ENCODE results near the gene FLYWCH2. TPM values are rescaled to one million over a fixed set of nuclear protein-coding genes. Genes with fewer than 3 reads are reported as not detected.
"Not testable (repeated sequence)": the region's sequence is repeated elsewhere in the genome, so short reads cannot be mapped to it uniquely, and the experiment has no call there.

Gene FLYWCH2
- polyA plus RNA-seq, 2 of the 4 experiments (the other 2 are of a cell fraction) = 23.2 to 41.2 TPM

- no peak for TF ChIP-seq HMGXB4 (CRISPR knock-in tag; IDR thresholded peaks at IDR 0.05; ENCODE audit: borderline replicate concordance)
Measured at GRCh38 chr16:2930236-2930635, 47.2 kb downstream of the FLYWCH2 start (continued).

GRCh38 chr16:2931231-2931914, 48.4 kb downstream of the FLYWCH2 start:
- H3K4me3 ChIP-seq; POLR2A ChIA-PET; H3K9me3 ChIP-seq; FAIRE-seq; H3K27ac ChIP-seq; DNase-seq (ENCODE audit: low read depth in 1 of 2, low spot score in 1 of 2); ATAC-seq; H3K4me2 ChIP-seq; H3K4me1 ChIP-seq: not testable (repeated sequence)
- WGBS (ENCODE audit: missing lambda C conversion rate) = 91% methylated on average over 13 of the region's 13 CpGs
- CTCF ChIA-PET = interaction anchor here (1.0 to 9.6 kb wide), 4 partner anchors 11 to 33 kb away, joined by 3 to 190 read pairs (median 20); partner anchors contain the start of gene KREMEN2

DNA sequence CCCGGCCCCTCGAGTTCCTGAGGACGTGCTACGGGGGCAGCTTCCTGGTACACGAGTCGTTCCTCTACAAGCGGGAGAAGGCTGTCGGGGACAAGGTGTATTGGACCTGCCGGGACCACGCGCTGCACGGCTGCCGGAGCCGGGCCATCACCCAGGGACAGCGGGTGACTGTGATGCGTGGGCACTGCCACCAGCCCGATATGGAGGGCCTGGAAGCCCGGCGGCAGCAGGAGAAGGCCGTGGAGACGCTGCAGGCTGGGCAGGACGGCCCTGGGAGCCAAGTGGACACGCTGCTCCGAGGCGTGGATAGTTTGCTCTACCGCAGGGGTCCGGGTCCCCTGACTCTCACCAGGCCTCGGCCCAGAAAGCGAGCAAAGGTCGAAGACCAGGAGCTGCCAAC, 50.1 kb downstream of the FLYWCH2 start:
- ChIA-PET CTCF (interaction anchor here (1.1 to 5.4 kb wide), 3 partner anchors 8 to 330 kb away, joined by 3 to 20 read pairs (median 3); no protein-coding TSS in a partner anchor), POLR2A (no interaction called here)
- Histone ChIP-seq H3K4me1 (no peaks in the 10 kb centered on the region), H3K4me3 (no peak overlapping the region), H3K27ac (no peak overlapping the region), H3K4me2 (no peak overlapping the region), H3K9me3 (no peaks in the 10 kb centered on the region)
- FAIRE-seq (no peak), ATAC-seq (no peak), DNase-seq (ENCODE audit: low read depth in 1 of 2, low spot score in 1 of 2) (no peak)
- TF ChIP-seq GATA3 (IDR thresholded peaks at IDR 0.05; ENCODE audit: borderline replicate concordance) = no peak
- no peak for TF ChIP-seq HMGXB4 (CRISPR knock-in tag; IDR thresholded peaks at IDR 0.05; ENCODE audit: borderline replicate concordance)
- no peak for TF ChIP-seq CHD2 (IDR thresholded peaks at IDR 0.05; ENCODE audit: low read length, partially characterized antibody)
- TF ChIP-seq RNF2 (IDR thresholded peaks at IDR 0.05; ENCODE audit: borderline replicate concordance, low read depth) = no peak
- no peak for TF ChIP-seq HOXB5 (CRISPR knock-in tag; IDR thresholded peaks at IDR 0.05)
- TF ChIP-seq CTCF (IDR thresholded peaks at IDR 0.05) = no peak
- no peak for TF ChIP-seq ZSCAN20 (CRISPR knock-in tag; IDR thresholded peaks at IDR 0.05)
- TF ChIP-seq, protein P1, sequence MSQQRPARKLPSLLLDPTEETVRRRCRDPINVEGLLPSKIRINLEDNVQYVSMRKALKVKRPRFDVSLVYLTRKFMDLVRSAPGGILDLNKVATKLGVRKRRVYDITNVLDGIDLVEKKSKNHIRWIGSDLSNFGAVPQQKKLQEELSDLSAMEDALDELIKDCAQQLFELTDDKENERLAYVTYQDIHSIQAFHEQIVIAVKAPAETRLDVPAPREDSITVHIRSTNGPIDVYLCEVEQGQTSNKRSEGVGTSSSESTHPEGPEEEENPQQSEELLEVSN (IDR thresholded peaks at IDR 0.05; ENCODE audit: borderline replicate concordance, low read depth) = no peak
- WGBS (ENCODE audit: missing lambda C conversion rate) = 96% methylated on average over 30 of the region's 30 CpGs

DNA sequence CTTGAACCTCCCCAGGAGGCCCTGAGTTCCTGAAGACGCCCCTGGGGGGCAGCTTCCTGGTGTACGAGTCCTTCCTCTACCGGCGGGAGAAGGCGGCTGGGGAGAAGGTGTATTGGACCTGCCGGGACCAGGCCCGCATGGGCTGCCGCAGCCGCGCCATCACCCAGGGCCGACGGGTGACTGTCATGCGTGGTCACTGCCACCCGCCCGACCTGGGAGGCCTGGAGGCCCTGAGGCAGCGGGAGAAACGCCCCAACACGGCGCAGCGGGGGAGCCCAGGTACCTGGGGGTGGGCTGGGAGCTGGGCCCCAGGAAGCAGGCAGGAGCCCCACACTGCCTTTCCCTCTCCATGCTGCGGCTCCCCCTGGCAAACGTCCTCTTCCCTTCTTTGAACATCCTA, 50.7 kb downstream of the FLYWCH2 start:
- WGBS (ENCODE audit: missing lambda C conversion rate) = 94% methylated on average over 19 of the region's 22 CpGs
- TF ChIP-seq POLR2A (IDR thresholded peaks at IDR 0.05; ENCODE audit: low read length) (no peak), RFX5 (IDR thresholded peaks at IDR 0.05) (no peak), CBX8 (IDR thresholded peaks at IDR 0.05) (no peak), EHF (CRISPR knock-in tag; IDR thresholded peaks at IDR 0.05) (no peak), BHLHE40 (IDR thresholded peaks at IDR 0.05; ENCODE audit: low read depth, low read length) (no peak), HMGXB4 (CRISPR knock-in tag; IDR thresholded peaks at IDR 0.05; ENCODE audit: borderline replicate concordance) (no peak), GATA3 (IDR thresholded peaks at IDR 0.05; ENCODE audit: borderline replicate concordance) (no peak), HOXA7 (CRISPR knock-in tag; IDR thresholded peaks at IDR 0.05) (no peak)
- Histone ChIP-seq H3K4me1 (no peaks in the 10 kb centered on the region), H3K4me3 (no peak overlapping the region), H3K9me3 (no peaks in the 10 kb centered on the region), H3K27ac (no peak overlapping the region), H3K4me2 (no peak overlapping the region)
- ChIA-PET POLR2A (no interaction called here), CTCF (interaction anchor here (1.1 to 5.4 kb wide), 3 partner anchors 9 to 330 kb away, joined by 3 to 20 read pairs (median 3); no protein-coding TSS in a partner anchor)
- no peak for ATAC-seq
- FAIRE-seq = no peak
- no peak for DNase-seq (ENCODE audit: low read depth in 1 of 2, low spot score in 1 of 2)

All from A549 (cell line).